Femur (tissue), 1 donor: ENCODE measurements around the gene FBLN7.
A peak's percentile ranks its signal among the peaks of the same experiment; 100 is the strongest.

ENCODE experiments used
- DNase-seq: peaks from one replicate; pipeline ENCODE4 v3.0.0-alpha.2; 2017

FBLN7 gene

GRCh38 chr2:112141626-112142007 is 3.4 kb downstream of the FBLN7 start:
- DNase-seq, result no peak

GRCh38 chr2:112142525-112143078 is 4.4 kb downstream of the FBLN7 start:
- no peak for DNase-seq

GRCh38 chr2:112143150-112143549 is 5.0 kb downstream of the FBLN7 start:
- DNase-seq, result no peak

- DNase-seq, result no peak
These were observed 6.8 kb downstream of the FBLN7 start for GRCh38 chr2:112144966-112145365.

- DNase-seq, result peak; percentile 79
These were observed 9.4 kb downstream of the FBLN7 start for GRCh38 chr2:112147382-112148168.

- no peak for DNase-seq
These were observed 10.3 kb downstream of the FBLN7 start for GRCh38 chr2:112148477-112148876.

GRCh38 chr2:112149194-112149593 is 11.0 kb downstream of the FBLN7 start:
- no peak for DNase-seq

- DNase-seq, result no peak
These were observed 11.8 kb downstream of the FBLN7 start for GRCh38 chr2:112149866-112150435.

- DNase-seq, result no peak
These were observed 12.3 kb downstream of the FBLN7 start for GRCh38 chr2:112150447-112150846.

- DNase-seq, result no peak
These were observed 12.7 kb downstream of the FBLN7 start for GRCh38 chr2:112150851-112151250.

GRCh38 chr2:112151271-112151670 is 13.1 kb downstream of the FBLN7 start:
- DNase-seq, result no peak

GRCh38 chr2:112151701-112152440 is 13.7 kb downstream of the FBLN7 start:
- DNase-seq, result no peak

GRCh38 chr2:112152476-112153178 is 14.4 kb downstream of the FBLN7 start:
- no peak for DNase-seq

GRCh38 chr2:112153179-112153490 is 14.9 kb downstream of the FBLN7 start:
- no peak for DNase-seq

- DNase-seq, result no peak
These were observed 15.3 kb downstream of the FBLN7 start for GRCh38 chr2:112153501-112153900.

- DNase-seq, result no peak
These were observed 16.3 kb downstream of the FBLN7 start for GRCh38 chr2:112154246-112155117.

GRCh38 chr2:112155331-112156151 is 17.4 kb downstream of the FBLN7 start:
- no peak for DNase-seq

GRCh38 chr2:112156152-112156986 is 18.2 kb downstream of the FBLN7 start:
- no peak for DNase-seq

GRCh38 chr2:112157472-112157871 is 19.3 kb downstream of the FBLN7 start:
- DNase-seq, result no peak

GRCh38 chr2:112159454-112159921 is 21.3 kb downstream of the FBLN7 start:
- DNase-seq, result no peak
